Measurements from ENCODE around the gene APOL3. TPM values are rescaled to one million over a fixed set of nuclear protein-coding genes. Genes with fewer than 3 reads are reported as not detected.

The APOL3 gene
- total and polyA plus RNA-seq, 2 donors (not counting 3 experiments of a cell fraction or from before 2014, with no cell fraction given) = 17.9 to 36.9 TPM

GRCh38 chr22:36194971-36195370, 34.4 kb upstream of the APOL3 start:
- POLR2A ChIA-PET = no interaction called here

More at GRCh38 chr22:36194971-36195370, 34.4 kb upstream of the APOL3 start:
- peaks cover 33% of the 10 kb centered on the region for H3K4me1 ChIP-seq (ENCODE audit: control insufficient read depth, extremely low read depth, insufficient read depth, low read length)
- TF ChIP-seq MAX (IDR thresholded peaks at IDR 0.05; ENCODE audit: insufficient read depth, insufficient read length) (no peak), CTCF (IDR thresholded peaks at IDR 0.05; ENCODE audit: extremely low read depth in 1 of 2, insufficient read depth in 1 of 2, low read depth in 1 of 2, low read length in 2 of 2) (peak; percentile 68 to 76)
- no peaks in the 10 kb centered on the region for H3K9me3 ChIP-seq (replicated peaks; ENCODE audit: control insufficient read depth, insufficient read depth, low read length)
- H3K9ac ChIP-seq (replicated peaks; ENCODE audit: extremely low read depth, insufficient read depth, low read length) = no peak overlapping the region
- CTCF ChIA-PET = interaction anchor here (0.7 to 4.5 kb wide), 26 partner anchors 8 to 792 kb away, joined by 3 to 48 read pairs (median 5); partner anchors contain the start of genes APOL1 and APOL2
- H3K9me1 ChIP-seq (replicated peaks; ENCODE audit: control insufficient read depth, extremely low read depth, insufficient read depth, low read length) = no peaks in the 10 kb centered on the region
- no peak overlapping the region for H3K27ac ChIP-seq (ENCODE audit: insufficient read depth, low read depth, low read length)
- FAIRE-seq = peak; percentile 96
- H3K4me2 ChIP-seq (ENCODE audit: insufficient read depth, low read length) = no peak overlapping the region
- H4K20me1 ChIP-seq (replicated peaks; ENCODE audit: control insufficient read depth, extremely low read depth, insufficient read depth, low read length) = no peaks in the 10 kb centered on the region
- H3K79me2 ChIP-seq (ENCODE audit: control insufficient read depth, insufficient read depth, low read length) = no peaks in the 10 kb centered on the region
- dilution Hi-C loops (cut with MboI; ENCODE audit: extremely low pct_ligation_motif_present, low sequenced_read_pairs) (no loop called here), intact Hi-C loops (cut with micrococcal nuclease) (loop anchor here (1.0 to 5.0 kb wide), 2 partner anchors 26 to 82 kb away; no protein-coding TSS in a partner anchor)
- DNase-seq (ENCODE audit: low read depth, low spot score) = peak; percentile 74
- BruUV-seq (replicated peaks) = no TSS peak
- no peaks in the 10 kb centered on the region for H3K36me3 ChIP-seq (ENCODE audit: control insufficient read depth in 2 of 2, extremely low read depth in 1 of 2, insufficient read depth in 2 of 2, low read length in 2 of 2)
- peaks cover 0 to 6% of the 10 kb centered on the region in 2 experiments for H3K27me3 ChIP-seq (ENCODE audit: control insufficient read depth in 2 of 2, insufficient read depth in 2 of 2, low read length in 2 of 2)
- no peak overlapping the region for H3K4me3 ChIP-seq (replicated peaks in 1 of 3; ENCODE audit: insufficient read depth in 1 of 3, low read depth in 1 of 3, low read length in 3 of 3)
- H2AFZ ChIP-seq (ENCODE audit: low read depth, low read length) = no peak overlapping the region

Measured in endothelial cell of umbilical vein (primary cell).